IMR-90 (cell line): ENCODE results near the gene CNPY1. TPM values are rescaled to one million over a fixed set of nuclear protein-coding genes. Genes with fewer than 3 reads are reported as not detected.

Experiments
- ATAC-seq: fragments of 200-7000 bp; cut with Tn5 transposase; 2 replicates; pipeline ENCODE4 v1.9.1; 2020; ENCODE audit warnings: low read depth, mild to moderate bottlenecking, moderate library complexity
- BruUV-seq: library from RNA; stranded (reverse); fragments of 400-500 nt; replicated peaks from 2 replicates; lab custom pipeline; 2021; lab: Mats Ljungman, UMichigan
- CTCF ChIA-PET: fragments of 300-600 bp; formaldehyde crosslinking; extraction: SDS; loops from one replicate; lab custom pipeline; 2021; ENCODE audit warnings: antibody characterized with exemption; lab: Yijun Ruan, JAX
- POLR2A ChIA-PET: fragments of 300-600 bp; sonication (Branson Sonifier 250); formaldehyde crosslinking; loops from one replicate; lab custom pipeline; 2022; ENCODE audit warnings: antibody characterized with exemption; ENCODE audit not compliant: unreplicated experiment; lab: Charles Lee
- DNase-seq: peaks from one replicate; pipeline ENCODE4 v3.0.0; 2013
- H2AFZ ChIP-seq: replicated peaks from 2 replicates; pipeline ENCODE3; 2013; ENCODE audit warnings: low read length, mild to moderate bottlenecking; ENCODE audit not compliant: poor library complexity
- H2AK5ac ChIP-seq: 2 replicates; pipeline ENCODE4 v1.6.1; 2013; ENCODE audit warnings: low read depth, low read length, inconsistent platforms
- H2AK9ac ChIP-seq: replicated peaks from 2 replicates; pipeline ENCODE3; 2013; ENCODE audit warnings: mild to moderate bottlenecking, low read depth, low read length, moderate library complexity; ENCODE audit not compliant: poor library complexity
- H2BK120ac ChIP-seq: 2 replicates; pipeline ENCODE4 v1.6.1; 2013; ENCODE audit warnings: low read depth, low read length, inconsistent platforms
- H2BK15ac ChIP-seq: 3 replicates; pipeline ENCODE4 v1.6.1; 2013; ENCODE audit warnings: low read depth, low read length, inconsistent platforms
- H2BK20ac ChIP-seq: 2 replicates; pipeline ENCODE4 v1.6.1; 2013; ENCODE audit warnings: low read depth, mild to moderate bottlenecking, inconsistent platforms, low read length, moderate library complexity
- H2BK5ac ChIP-seq: 2 replicates; pipeline ENCODE4 v1.6.1; 2013; ENCODE audit warnings: mild to moderate bottlenecking, low read depth, low read length, inconsistent platforms; ENCODE audit not compliant: poor library complexity, severe bottlenecking
- H3K14ac ChIP-seq: replicated peaks from 2 replicates; pipeline ENCODE4 v1.6.1; 2013; ENCODE audit warnings: low read depth, low read length, inconsistent platforms
- H3K18ac ChIP-seq: 2 replicates; pipeline ENCODE4 v1.6.1; 2013; ENCODE audit warnings: low read depth, low read length, control low read depth
- H3K23ac ChIP-seq: 2 replicates; pipeline ENCODE4 v1.6.1; 2013; ENCODE audit warnings: low read depth, low read length, inconsistent platforms
- H3K27ac ChIP-seq: 2 replicates; pipeline ENCODE4 v1.5.1; 2013; ENCODE audit warnings: mild to moderate bottlenecking, control low read depth, low read length; ENCODE audit not compliant: insufficient read depth
- H3K27me3 ChIP-seq: 2 replicates; pipeline ENCODE4 v1.6.1; 2013; ENCODE audit warnings: low read length; ENCODE audit not compliant: control insufficient read depth, insufficient read depth
- H3K36me3 ChIP-seq: 2 replicates; pipeline ENCODE4 v1.6.1; 2013; ENCODE audit warnings: low read length, mixed read lengths; ENCODE audit not compliant: control insufficient read depth, insufficient read depth
- H3K4ac ChIP-seq: 2 replicates; pipeline ENCODE4 v1.6.1; 2013; ENCODE audit warnings: low read depth, low read length, inconsistent platforms
- H3K4me1 ChIP-seq: 2 replicates; pipeline ENCODE4 v1.6.1; 2013; ENCODE audit warnings: low read length, mixed read lengths; ENCODE audit not compliant: control insufficient read depth, insufficient read depth
- H3K4me2 ChIP-seq: 2 replicates; pipeline ENCODE4 v1.6.1; 2013; ENCODE audit warnings: low read depth, mild to moderate bottlenecking, control low read depth, low read length, moderate library complexity
- H3K4me3 ChIP-seq: 2 replicates; pipeline ENCODE4 v1.5.1; 2013; ENCODE audit warnings: low read depth, mild to moderate bottlenecking, control low read depth, low read length, moderate library complexity; ENCODE audit not compliant: insufficient read depth
- H3K56ac ChIP-seq: 2 replicates; pipeline ENCODE4 v1.6.1; 2013; ENCODE audit warnings: low read length, inconsistent platforms; ENCODE audit not compliant: insufficient read depth; ENCODE audit errors: extremely low read depth
- H3K79me1 ChIP-seq, 2 experiments: 2 replicates each; pipeline ENCODE4 v1.6.1; 2013; ENCODE audit warnings: low read length in 2 of 2, inconsistent platforms in 1 of 2, low read depth in 1 of 2
- H3K9ac ChIP-seq: 2 replicates; pipeline ENCODE4 v1.6.1; 2013; ENCODE audit warnings: low read depth, low read length, control low read depth
- H3K9me1 ChIP-seq: 2 replicates; pipeline ENCODE4 v1.6.1; 2013; ENCODE audit warnings: low read length, inconsistent platforms; ENCODE audit not compliant: insufficient read depth
- H3K9me3 ChIP-seq: 2 replicates; pipeline ENCODE4 v1.6.1; 2013; ENCODE audit warnings: low read length; ENCODE audit not compliant: control insufficient read depth, insufficient read depth
- H4K20me1 ChIP-seq: 2 replicates; pipeline ENCODE4 v1.6.1; 2013; ENCODE audit warnings: low read length, inconsistent platforms; ENCODE audit not compliant: insufficient read depth
- H4K5ac ChIP-seq: 2 replicates; pipeline ENCODE4 v1.6.1; 2013; ENCODE audit warnings: mild to moderate bottlenecking, low read depth, low read length, control low read depth
- H4K8ac ChIP-seq, 2 experiments: 2 replicates each; pipeline ENCODE4 v1.6.1; 2013; ENCODE audit warnings: low read depth in 2 of 2, low read length in 2 of 2, control low read depth in 1 of 2, inconsistent platforms in 1 of 2
- H4K91ac ChIP-seq: 2 replicates; pipeline ENCODE4 v1.6.1; 2013; ENCODE audit warnings: low read depth, low read length, inconsistent platforms; ENCODE audit not compliant: insufficient read depth
- BHLHE40 ChIP-seq: fragments of 150-350 bp; IDR thresholded peaks from 2 replicates; pipeline ENCODE4 v1.6.1; 2016; ENCODE audit warnings: mild to moderate bottlenecking, low read depth, low read length
- FOS ChIP-seq: fragments of 150-350 bp; IDR thresholded peaks from 2 replicates; pipeline ENCODE4 v1.6.1; 2016; ENCODE audit warnings: low read depth, low read length
- MAFK ChIP-seq: IDR thresholded peaks from 2 replicates; pipeline ENCODE4 v1.6.1; 2012; ENCODE audit warnings: low read depth, low read length, improper control_type of control experiment
- NFE2L2 ChIP-seq: fragments of 150-350 bp; IDR thresholded peaks from 2 replicates; pipeline ENCODE4 v1.6.1; 2016; ENCODE audit warnings: low read depth, mild to moderate bottlenecking, low read length
- RAD21 ChIP-seq: IDR thresholded peaks from 2 replicates; pipeline ENCODE4 v1.6.1; 2012; ENCODE audit warnings: low read length, improper control_type of control experiment
- WGBS, 2 experiments: methylation state at CpG; one replicate each; pipeline versions ENCODE4 v1.1.5 to v1.1.7; 2013; ENCODE audit warnings: missing lambda C conversion rate in 2 of 2; ENCODE audit not compliant: insufficient read length in 1 of 2; ENCODE audit errors: extremely low coverage in 2 of 2; 5-methylcytosine and 5-hydroxymethylcytosine counted together
- dilution Hi-C: fragments of 300-500 bp; cut with HindIII; formaldehyde crosslinking; loops from one replicate; pipeline ENCODE4 v1.14.3; 2018; ENCODE audit warnings: low sequenced_read_pairs; ENCODE audit not compliant: unreplicated experiment
- in situ Hi-C: fragments of 300-500 bp; cut with MboI; formaldehyde crosslinking; loops from 3 replicates; pipeline ENCODE4 v1.14.3; 2019; ENCODE audit warnings: low sequenced_read_pairs, inconsistent platforms, mixed read lengths
- intact Hi-C: fragments of 100-400 bp; cut with micrococcal nuclease; formaldehyde crosslinking; loops from 2 replicates; pipeline ENCODE4 v1.10.0; 2022
- polyA plus RNA-seq, 3 experiments: library from polyadenylated mRNA; depleted of rRNA; stranded (reverse); fragments of >200 nt; gene quantifications; 2 replicates each; pipeline ENCODE4 v1.2.3, GENCODE V29; 2012; ENCODE audit warnings: low replicate concordance in 1 of 3
- total RNA-seq: library from RNA; depleted of rRNA; stranded (reverse); fragments of >200 nt; gene quantifications from 2 replicates; pipeline ENCODE4 v1.2.3, GENCODE V29; 2012

CNPY1 gene
- total and polyA plus RNA-seq, 2 of the 4 experiments (the other 2 are of a cell fraction) = not detected

DNA sequence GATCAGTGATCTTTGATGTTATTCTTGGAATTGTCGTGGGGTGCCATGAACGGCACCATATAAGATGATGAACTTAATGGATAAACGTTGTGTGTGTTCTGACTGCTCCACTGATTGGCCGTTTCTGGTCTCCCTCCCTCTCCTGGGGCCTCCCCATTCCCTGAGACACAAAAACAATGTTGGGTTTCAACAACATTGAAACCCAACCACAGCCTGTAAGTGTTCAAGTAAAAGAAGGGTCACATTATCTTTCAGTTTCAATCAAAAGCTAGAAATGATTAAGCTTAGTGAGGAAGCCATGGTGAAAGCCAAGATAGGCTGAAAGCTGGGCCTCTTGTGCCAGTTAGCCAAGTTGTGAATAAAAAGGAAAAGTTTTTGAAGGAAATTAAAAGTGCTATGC lies 68.9 kb downstream of the CNPY1 start:
- ChIA-PET CTCF (no interaction called here), POLR2A (no interaction called here)
- Histone ChIP-seq H2BK5ac (no peak overlapping the region), H2AK9ac (no peak overlapping the region), H2BK120ac (no peak overlapping the region), H3K4me2 (no peak overlapping the region), H4K8ac (no peak overlapping the region), H4K20me1 (no peaks in the 10 kb centered on the region), H4K5ac (no peak overlapping the region), H3K9me3 (0 out of 2 replicates have a peak, but pooled peaks cover 2% of the 10 kb centered on the region), H3K14ac (no peak overlapping the region), H3K23ac (no peak overlapping the region), H3K9me1 (no peaks in the 10 kb centered on the region), H3K4ac (no peak overlapping the region), H3K4me1 (no peaks in the 10 kb centered on the region), H4K91ac (no peak overlapping the region), H3K27ac (no peak overlapping the region), H3K9ac (no peak overlapping the region), H3K27me3 (peaks cover 17% of the 10 kb centered on the region; the same call in 1 of the 2 replicates), H3K79me1 (no peaks in the 10 kb centered on the region), H3K36me3 (no peaks in the 10 kb centered on the region), H2BK20ac (no peak overlapping the region), H3K4me3 (no peak overlapping the region), H2AFZ (no peak overlapping the region), H2AK5ac (no peak overlapping the region), H3K18ac (no peak overlapping the region), H2BK15ac (no peak overlapping the region), H3K56ac (no peak overlapping the region)
- in situ Hi-C loops = no loop called here
- dilution Hi-C loops = no loop called here
- no TSS peak for BruUV-seq
- DNase-seq = no peak
- TF ChIP-seq MAFK (no peak), BHLHE40 (no peak), FOS (no peak), RAD21 (no peak), NFE2L2 (no peak)
- no CpG with 5 or more reads among the region's 4 CpGs for WGBS, 2 experiments
- intact Hi-C loops = no loop called here
- ATAC-seq = no peak
